Activated CD8-positive, alpha-beta T cell treated with anti-CD3 and anti-CD28 coated beads for 36 hours (primary cell): ENCODE data around the gene SPATA20. TPM values are rescaled to one million over a fixed set of nuclear protein-coding genes. Genes with fewer than 3 reads are reported as not detected.

Source experiments
- ATAC-seq: fragments of 200-7000 bp; cut with Tn5 transposase; one replicate; pipeline ENCODE4 v1.10.0; 2021; ENCODE audit warnings: mild to moderate bottlenecking, moderate library complexity
- CTCF ChIA-PET: fragments of 350-600 bp; sonication (Branson Sonifier 250); formaldehyde crosslinking; loops from one replicate; lab custom pipeline; 2021; ENCODE audit warnings: antibody characterized with exemption; lab: Charles Lee
- POLR2A ChIA-PET: fragments of 350-600 bp; sonication (Branson Sonifier 250); formaldehyde crosslinking; loops from one replicate; lab custom pipeline; 2021; ENCODE audit warnings: antibody characterized with exemption; lab: Charles Lee
- DNase-seq: peaks from one replicate; pipeline ENCODE4 v3.0.0-alpha.2; 2020
- H3K27ac Mint-ChIP-seq: one replicate; pipeline ENCODE4 v1.8.0; 2021; ENCODE audit warnings: mild to moderate bottlenecking, mixed read lengths
- H3K27me3 Mint-ChIP-seq: one replicate; pipeline ENCODE4 v1.8.0; 2021; ENCODE audit warnings: mixed read lengths
- H3K36me3 Mint-ChIP-seq: one replicate; pipeline ENCODE4 v1.8.0; 2021; ENCODE audit warnings: low read depth, mixed read lengths
- H3K4me1 Mint-ChIP-seq: one replicate; pipeline ENCODE4 v1.8.0; 2021; ENCODE audit warnings: low read depth, mixed read lengths
- H3K4me3 Mint-ChIP-seq: one replicate; pipeline ENCODE4 v1.8.0; 2021; ENCODE audit warnings: mild to moderate bottlenecking, moderate library complexity, mixed read lengths
- H3K9me3 Mint-ChIP-seq: one replicate; pipeline ENCODE4 v1.8.0; 2021; ENCODE audit warnings: mixed read lengths
- intact Hi-C: fragments of 100-400 bp; cut with micrococcal nuclease; formaldehyde crosslinking; loops from one replicate; pipeline ENCODE4 v1.10.0; 2022
- total RNA-seq, 2 experiments: library from RNA; stranded (reverse); gene quantifications; one replicate each; pipeline ENCODE4 v1.2.3, GENCODE V29; 2021
- TF ChIP-seq, protein P1 (sequence below): fragments of 200-600 bp; IDR thresholded peaks from one replicate; pipeline ENCODE4 v1.8.0; 2022; ENCODE audit warnings: antibody characterized with exemption, mild to moderate bottlenecking

Gene SPATA20
- total RNA-seq, 2 experiments from 2014 or later = 29.0 to 36.2 TPM

DNA sequence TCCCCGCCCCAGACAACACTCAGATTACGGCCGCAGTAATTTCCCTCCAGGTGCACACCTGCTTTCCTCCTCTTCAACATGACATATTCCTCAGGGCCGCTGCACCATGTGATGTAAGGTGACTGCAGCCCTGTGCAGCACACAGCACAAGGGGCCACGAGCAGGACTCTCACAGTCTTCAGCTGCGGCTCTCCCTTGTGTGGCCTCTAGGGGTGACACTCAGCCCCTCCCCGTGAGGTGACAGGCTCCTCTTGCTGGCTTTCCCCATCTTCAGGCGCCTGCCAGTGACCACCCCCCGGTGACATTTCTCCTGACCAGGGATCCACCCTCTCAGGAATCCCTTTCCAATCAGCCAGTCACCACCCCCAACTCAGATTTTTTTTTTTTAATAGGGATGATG, 56.4 kb downstream of the SPATA20 start:
- Mint-ChIP-seq H3K36me3 (no peaks in the 10 kb centered on the region), H3K27me3 (peaks cover 12% of the 10 kb centered on the region), H3K27ac (no peak overlapping the region), H3K9me3 (no peaks in the 10 kb centered on the region), H3K4me3 (no peak overlapping the region), H3K4me1 (no peaks in the 10 kb centered on the region)
- DNase-seq (peak; percentile 8), ATAC-seq (peak; percentile 73)
- TF ChIP-seq, protein P1, sequence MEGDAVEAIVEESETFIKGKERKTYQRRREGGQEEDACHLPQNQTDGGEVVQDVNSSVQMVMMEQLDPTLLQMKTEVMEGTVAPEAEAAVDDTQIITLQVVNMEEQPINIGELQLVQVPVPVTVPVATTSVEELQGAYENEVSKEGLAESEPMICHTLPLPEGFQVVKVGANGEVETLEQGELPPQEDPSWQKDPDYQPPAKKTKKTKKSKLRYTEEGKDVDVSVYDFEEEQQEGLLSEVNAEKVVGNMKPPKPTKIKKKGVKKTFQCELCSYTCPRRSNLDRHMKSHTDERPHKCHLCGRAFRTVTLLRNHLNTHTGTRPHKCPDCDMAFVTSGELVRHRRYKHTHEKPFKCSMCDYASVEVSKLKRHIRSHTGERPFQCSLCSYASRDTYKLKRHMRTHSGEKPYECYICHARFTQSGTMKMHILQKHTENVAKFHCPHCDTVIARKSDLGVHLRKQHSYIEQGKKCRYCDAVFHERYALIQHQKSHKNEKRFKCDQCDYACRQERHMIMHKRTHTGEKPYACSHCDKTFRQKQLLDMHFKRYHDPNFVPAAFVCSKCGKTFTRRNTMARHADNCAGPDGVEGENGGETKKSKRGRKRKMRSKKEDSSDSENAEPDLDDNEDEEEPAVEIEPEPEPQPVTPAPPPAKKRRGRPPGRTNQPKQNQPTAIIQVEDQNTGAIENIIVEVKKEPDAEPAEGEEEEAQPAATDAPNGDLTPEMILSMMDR = no peak
- CTCF ChIA-PET = no interaction called here
- intact Hi-C loops = no loop called here
- POLR2A ChIA-PET = no interaction called here

DNA sequence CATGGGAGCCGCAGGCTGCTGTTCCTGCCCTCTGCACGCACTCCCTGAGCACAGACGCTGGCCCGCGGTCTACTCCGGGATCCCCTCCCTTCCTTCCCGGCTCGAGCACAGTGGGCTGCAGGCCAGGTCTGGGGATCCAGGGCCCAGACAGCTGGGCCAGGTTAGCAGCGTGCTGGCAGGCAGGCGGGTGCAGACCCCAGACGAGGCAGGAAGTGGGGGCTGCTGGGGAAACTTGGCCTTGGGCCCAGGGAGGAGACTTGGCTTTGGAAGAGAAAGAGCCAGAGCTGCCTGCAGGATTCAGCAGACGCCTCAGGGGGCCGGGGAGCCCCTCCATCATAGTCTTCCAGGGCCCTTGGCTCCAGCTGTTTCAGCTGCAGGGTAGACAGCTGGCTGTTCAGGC, 57.5 kb downstream of the SPATA20 start:
- intact Hi-C loops = no loop called here
- Mint-ChIP-seq H3K36me3 (no peaks in the 10 kb centered on the region), H3K9me3 (no peaks in the 10 kb centered on the region), H3K27me3 (peaks cover 12% of the 10 kb centered on the region), H3K4me3 (no peak overlapping the region), H3K4me1 (no peaks in the 10 kb centered on the region), H3K27ac (no peak overlapping the region)
- ATAC-seq (no peak), DNase-seq (no peak)
- CTCF ChIA-PET = interaction anchor here (0.6 kb wide), 1 partner anchor 336 kb away, joined by 3 read pairs; no protein-coding TSS in a partner anchor
- POLR2A ChIA-PET = no interaction called here
- TF ChIP-seq, protein P1 = no peak

DNA sequence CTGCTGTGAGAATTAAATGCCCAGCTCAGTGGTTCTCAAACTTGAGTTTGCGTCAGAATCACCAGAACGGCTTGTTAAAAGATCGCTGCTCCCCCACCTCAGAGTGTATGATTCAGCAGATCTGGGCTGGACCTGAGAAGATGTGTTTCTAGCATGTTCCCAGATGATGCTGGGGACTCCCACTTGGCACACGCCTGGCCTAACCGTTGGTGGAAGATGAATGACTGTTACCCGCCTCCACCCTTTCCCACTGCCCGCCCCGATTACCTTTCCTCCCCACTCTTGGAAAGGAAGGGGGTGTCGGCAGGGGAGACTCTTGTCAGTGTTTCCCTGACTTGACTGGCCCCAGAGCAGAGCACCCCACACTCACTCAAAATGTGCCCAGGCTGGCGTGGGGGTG, 58.5 kb downstream of the SPATA20 start:
- ATAC-seq (no peak), DNase-seq (no peak)
- H3K36me3 Mint-ChIP-seq = no peaks in the 10 kb centered on the region
- ChIA-PET POLR2A (no interaction called here), CTCF (no interaction called here)
- no peaks in the 10 kb centered on the region for H3K9me3 Mint-ChIP-seq
- intact Hi-C loops = no loop called here
- H3K4me1 Mint-ChIP-seq = no peaks in the 10 kb centered on the region
- H3K4me3 Mint-ChIP-seq = no peak overlapping the region
- peaks cover 13% of the 10 kb centered on the region for H3K27me3 Mint-ChIP-seq
- TF ChIP-seq, protein P1 = no peak
- H3K27ac Mint-ChIP-seq = no peak overlapping the region

Other genes with a start within 250 kb of the SPATA20 start
- 10 to 100 TPM; 24.4 to 25.3 TPM for gene XYLT2, start 201.0 kb upstream of the SPATA20 start, total RNA-seq
- 10 to 100 TPM; 54.6 to 55.8 TPM for gene MRPL27, start 174.0 kb upstream of the SPATA20 start, total RNA-seq
- gene EME1, start 173.9 kb upstream of the SPATA20 start, total RNA-seq = 10 to 100 TPM; 48.0 to 48.6 TPM
- gene LRRC59, start 149.7 kb upstream of the SPATA20 start, total RNA-seq = 10 to 100 TPM; 70.6 to 71.0 TPM
- gene ACSF2, start 121.0 kb upstream of the SPATA20 start, total RNA-seq = 10 to 100 TPM; 14.5 to 17.5 TPM
- not detected for gene CHAD, start 78.3 kb upstream of the SPATA20 start, total RNA-seq
- gene RSAD1, start 68.3 kb upstream of the SPATA20 start, total RNA-seq = 10 to 100 TPM; 39.2 to 40.7 TPM
- gene MYCBPAP, start 38.7 kb upstream of the SPATA20 start, total RNA-seq = 1 to 10 TPM; 6.7 to 6.9 TPM
- not detected for gene EPN3, start 14.4 kb upstream of the SPATA20 start, total RNA-seq
- gene CACNA1G, start 13.5 kb downstream of the SPATA20 start, total RNA-seq = under 1 TPM in 1 of 2 experiments, not detected in 1; 0.13 TPM
- not detected for gene ABCC3, start 87.7 kb downstream of the SPATA20 start, total RNA-seq
- gene ANKRD40, start 160.7 kb downstream of the SPATA20 start, total RNA-seq = 10 to 100 TPM; 26.3 to 27.3 TPM
- 100 to 1,000 TPM; 148 to 160 TPM for gene LUC7L3, start 172.4 kb downstream of the SPATA20 start, total RNA-seq
- not detected for gene ANKRD40CL, start 220.3 kb downstream of the SPATA20 start, total RNA-seq